Esophagus squamous epithelium (tissue), 5 donors: ENCODE measurements around the gene TCERG1L. TPM values are rescaled to one million over a fixed set of nuclear protein-coding genes. Genes with fewer than 3 reads are reported as not detected.

ENCODE experiments used
- DNase-seq: peaks from one replicate; lab custom pipeline; 2025; lab: John Stamatoyannopoulos, UW
- H3K27ac ChIP-seq, 4 donors: fragments of 200-600 bp; sonication (generic); one replicate each; pipeline ENCODE4 v1.5.1; 2016 to 2019; ENCODE audit warnings: mild to moderate bottlenecking in 1 of 4
- H3K27me3 ChIP-seq, 4 donors: fragments of 200-600 bp; sonication (generic); 1 replicate in 3 of 4; 2 replicates in 1 of 4; pipeline versions ENCODE4 v1.5.1 to v1.6.0; 2017 to 2021; ENCODE audit warnings: antibody characterized with exemption in 1 of 4
- H3K36me3 ChIP-seq, 3 donors: fragments of 200-600 bp; sonication (generic); one replicate each; pipeline ENCODE4 v1.5.1; 2016 to 2019
- H3K4me1 ChIP-seq, 3 donors: fragments of 200-600 bp; sonication (generic); one replicate each; pipeline ENCODE4 v1.5.1; 2017 to 2019
- H3K4me3 ChIP-seq, 4 donors: fragments of 200-600 bp; sonication (generic); 1 replicate in 3 of 4; 2 replicates in 1 of 4; pipeline ENCODE4 v1.5.1; 2016 to 2019; ENCODE audit warnings: mild to moderate bottlenecking in 2 of 4, moderate library complexity in 1 of 4
- H3K9me3 ChIP-seq, 3 donors: fragments of 200-600 bp; sonication (generic); one replicate each; pipeline ENCODE4 v1.5.1; 2016 to 2019
- CTCF ChIP-seq, 6 experiments: fragments of 450-650 bp in 4 of 6; fragments of 200-600 bp in 2 of 6; sonication (generic) in 2 of 6; IDR thresholded peaks; one replicate each; pipeline ENCODE4 v1.5.1; 2016 to 2019; ENCODE audit warnings: antibody characterized with exemption in 6 of 6, mild to moderate bottlenecking in 4 of 6, moderate library complexity in 4 of 6
- POLR2A ChIP-seq, 4 donors: fragments of 450-650 bp; IDR thresholded peaks; one replicate each; pipeline ENCODE4 v1.6.1; 2017; ENCODE audit warnings: antibody characterized with exemption in 4 of 4, mild to moderate bottlenecking in 4 of 4, moderate library complexity in 3 of 4
- WGBS, 2 donors: methylation state at CpG; one replicate each; pipeline ENCODE4 v1.1.5; 2018; 5-methylcytosine and 5-hydroxymethylcytosine counted together
- intact Hi-C: fragments of 100-400 bp; cut with DNase I; formaldehyde crosslinking; loops from one replicate; pipeline ENCODE4 v1.15.0; 2022
- total RNA-seq, 4 donors: library from RNA; depleted of rRNA; stranded (reverse); fragments of >200 nt; gene quantifications; one replicate each; pipeline ENCODE4 v1.1.0, GENCODE V29; 2016
- donor health status: DM: yes; HTN: yes; CAD: no.

Gene TCERG1L
- total RNA-seq, 4 donors from 2014 or later: 0.12 to 2.9 (median 0.48) TPM

- DNase-seq: no peak
- H3K36me3 ChIP-seq: no peaks in the 10 kb centered on the region
- TF ChIP-seq CTCF (IDR thresholded peaks at IDR 0.05): no peak
- no peak for TF ChIP-seq POLR2A (IDR thresholded peaks at IDR 0.05)
- H3K27me3 ChIP-seq: peaks cover 0 to 19% (median 0%) of the 10 kb centered on the region in 4 donors
- no peaks in the 10 kb centered on the region for H3K4me1 ChIP-seq
- intact Hi-C loops: no loop called here
- WGBS, 2 donors: 80% methylated on average over 1 to 4 of the region's 10 CpGs
- H3K4me3 ChIP-seq: no peak overlapping the region
- H3K9me3 ChIP-seq: no peaks in the 10 kb centered on the region
- H3K27ac ChIP-seq: no peak overlapping the region
Observed at GRCh38 chr10:131273476-131273875, 38.0 kb downstream of the TCERG1L start.

GRCh38 chr10:131272897-131273451 is 38.5 kb downstream of the TCERG1L start:
- WGBS, 2 donors: no CpG with 5 or more reads among the region's 15 CpGs
- Histone ChIP-seq H3K9me3 (no peaks in the 10 kb centered on the region), H3K36me3 (no peaks in the 10 kb centered on the region), H3K27me3 (peaks cover 0 to 19% (median 0%) of the 10 kb centered on the region in 4 donors), H3K27ac (no peak overlapping the region), H3K4me3 (no peak overlapping the region), H3K4me1 (no peaks in the 10 kb centered on the region)
- intact Hi-C loops: no loop called here
- no peak for DNase-seq
- TF ChIP-seq POLR2A (IDR thresholded peaks at IDR 0.05) (no peak), CTCF (IDR thresholded peaks at IDR 0.05) (no peak)

- H3K9me3 ChIP-seq: no peaks in the 10 kb centered on the region
- intact Hi-C loops: no loop called here
- no peak overlapping the region for H3K4me3 ChIP-seq
- no peaks in the 10 kb centered on the region for H3K4me1 ChIP-seq
- 83 to 91% methylated on average over 1 to 12 of the region's 12 CpGs for WGBS, 2 donors
- no peak overlapping the region for H3K27ac ChIP-seq
- no peak for TF ChIP-seq CTCF (IDR thresholded peaks at IDR 0.05)
- TF ChIP-seq POLR2A (IDR thresholded peaks at IDR 0.05): no peak
- H3K27me3 ChIP-seq: peaks cover 0 to 19% (median 0%) of the 10 kb centered on the region in 4 donors
- H3K36me3 ChIP-seq: no peaks in the 10 kb centered on the region
- DNase-seq: no peak
Observed at GRCh38 chr10:131271966-131272365, 39.6 kb downstream of the TCERG1L start.

GRCh38 chr10:131271195-131271880 is 40.2 kb downstream of the TCERG1L start:
- no peaks in the 10 kb centered on the region for H3K36me3 ChIP-seq
- no peak overlapping the region for H3K4me3 ChIP-seq
- intact Hi-C loops: no loop called here
- no peak for DNase-seq
- no peaks in the 10 kb centered on the region for H3K4me1 ChIP-seq
- TF ChIP-seq POLR2A (IDR thresholded peaks at IDR 0.05): no peak
- TF ChIP-seq CTCF (IDR thresholded peaks at IDR 0.05): no peak
- peaks cover 0 to 19% (median 0%) of the 10 kb centered on the region in 4 donors for H3K27me3 ChIP-seq
- 60 to 73% methylated on average over 4 to 5 of the region's 13 CpGs for WGBS, 2 donors
- no peaks in the 10 kb centered on the region for H3K9me3 ChIP-seq
- H3K27ac ChIP-seq: no peak overlapping the region

GRCh38 chr10:131270461-131271190 is 40.9 kb downstream of the TCERG1L start:
- 68 to 76% methylated on average over 11 to 12 of the region's 16 CpGs for WGBS, 2 donors
- H3K27me3 ChIP-seq: peaks cover 0 to 19% (median 0%) of the 10 kb centered on the region in 4 donors

More at GRCh38 chr10:131270461-131271190, 40.9 kb downstream of the TCERG1L start:
- intact Hi-C loops: no loop called here
- Histone ChIP-seq H3K27ac (no peak overlapping the region), H3K4me3 (no peak overlapping the region), H3K36me3 (no peaks in the 10 kb centered on the region), H3K9me3 (no peaks in the 10 kb centered on the region), H3K4me1 (no peaks in the 10 kb centered on the region)
- no peak for TF ChIP-seq CTCF (IDR thresholded peaks at IDR 0.05)
- TF ChIP-seq POLR2A (IDR thresholded peaks at IDR 0.05): no peak
- no peak for DNase-seq
